HepG2 (cell line): ENCODE data around the gene STARD8. TPM values are rescaled to one million over a fixed set of nuclear protein-coding genes. Genes with fewer than 3 reads are reported as not detected.

Source experiments
- ATAC-seq: fragments of 200-7000 bp; cut with Tn5 transposase; 3 replicates; pipeline ENCODE4 v1.9.1; 2020; ENCODE audit warnings: mild to moderate bottlenecking, moderate library complexity
- BruUV-seq: library from RNA; stranded (reverse); fragments of 400-500 nt; replicated peaks from 2 replicates; lab custom pipeline; 2021; lab: Mats Ljungman, UMichigan
- CTCF ChIA-PET: fragments of 300-600 bp; formaldehyde crosslinking; extraction: SDS; loops from one replicate; lab custom pipeline; 2021; ENCODE audit warnings: low total read pairs, inconsistent platforms, low intra/inter-chr PET ratio; lab: Yijun Ruan, JAX
- POLR2A ChIA-PET: fragments of 350-600 bp; sonication (Branson Sonifier 250); formaldehyde crosslinking; loops from one replicate; lab custom pipeline; 2020; ENCODE audit warnings: antibody characterized with exemption, inconsistent platforms; lab: Yijun Ruan, JAX
- DNase-seq: peaks from one replicate; pipeline ENCODE4 v3.0.0-alpha.2; 2015; ENCODE audit warnings: low spot score
- FAIRE-seq: peaks from 3 replicates; lab custom pipeline; 2011; peaks lifted over from hg19 to GRCh38; lab: Jason Lieb, UNC
- H2AFZ ChIP-seq: one replicate; pipeline ENCODE4 v1.6.1; 2011; ENCODE audit warnings: low read length, inconsistent platforms
- H3K27ac ChIP-seq: fragments of 300-600 bp; 3 replicates; pipeline ENCODE4 v1.8.0; 2011; ENCODE audit warnings: mixed run types, mild to moderate bottlenecking, mixed read lengths, low read length, inconsistent platforms; ENCODE audit not compliant: insufficient read depth; ENCODE audit errors: extremely low read length
- H3K27me3 ChIP-seq, 2 experiments: fragments of 200-600 bp in 1 of 2; 2 replicates in 1 of 2; 3 replicates in 1 of 2; pipeline versions ENCODE4 v1.6.0 to v1.8.0; 2011; ENCODE audit warnings: low read length in 2 of 2, mild to moderate bottlenecking in 2 of 2, moderate library complexity in 2 of 2, inconsistent platforms in 1 of 2; ENCODE audit not compliant: insufficient read depth in 2 of 2, control insufficient read depth in 1 of 2
- H3K36me3 ChIP-seq, 2 experiments: fragments of 200-600 bp in 1 of 2; replicated peaks in 1 of 2; 2 replicates in 1 of 2; 3 replicates in 1 of 2; pipeline versions ENCODE4 v1.5.1 to v1.8.0; 2011; ENCODE audit warnings: low read length in 2 of 2, inconsistent platforms in 1 of 2; ENCODE audit not compliant: insufficient read depth in 2 of 2, control insufficient read depth in 1 of 2
- H3K4me1 ChIP-seq: 2 replicates; pipeline ENCODE4 v1.5.1; 2012; ENCODE audit warnings: low read length, inconsistent platforms; ENCODE audit not compliant: insufficient read depth
- H3K4me2 ChIP-seq: 2 replicates; pipeline ENCODE4 v1.6.0; 2011; ENCODE audit warnings: low read depth, low read length, inconsistent platforms
- H3K4me3 ChIP-seq, 3 experiments: fragments of 200-600 bp in 1 of 3; sonication (generic), shearing (Covaris generic) in 1 of 3; replicated peaks in 1 of 3; 2 replicates each; pipeline ENCODE4 v1.5.1; 2011 to 2016; ENCODE audit warnings: low read length in 3 of 3, inconsistent platforms in 2 of 3, low read depth in 2 of 3, mild to moderate bottlenecking in 2 of 3, control low read depth in 1 of 3, mixed read lengths in 1 of 3; ENCODE audit not compliant: insufficient read depth in 1 of 3
- H3K79me2 ChIP-seq: one replicate; pipeline ENCODE4 v1.6.1; 2011; ENCODE audit warnings: low read length, inconsistent platforms; ENCODE audit not compliant: insufficient read depth
- H3K9ac ChIP-seq: 2 replicates; pipeline ENCODE4 v1.6.0; 2011; ENCODE audit warnings: mild to moderate bottlenecking, low read depth, low read length, inconsistent platforms; ENCODE audit not compliant: insufficient read depth
- H3K9me3 ChIP-seq: 2 replicates; pipeline ENCODE4 v1.5.1; 2012; ENCODE audit warnings: mild to moderate bottlenecking, low read length
- H4K20me1 ChIP-seq: 2 replicates; pipeline ENCODE4 v1.6.0; 2011; ENCODE audit warnings: inconsistent platforms, mild to moderate bottlenecking, low read length, moderate library complexity; ENCODE audit not compliant: insufficient read depth
- ARID5B ChIP-seq: IDR thresholded peaks from 2 replicates; pipeline ENCODE4 v1.4.0; 2020; ENCODE audit warnings: mild to moderate bottlenecking, missing genetic modification reagents
- ATRX ChIP-seq: sonication (generic); formaldehyde crosslinking; IDR thresholded peaks from 2 replicates; pipeline ENCODE4 v1.4.0; 2020; ENCODE audit warnings: missing genetic modification reagents, borderline replicate concordance
- ISL2 ChIP-seq: sonication (generic); formaldehyde crosslinking; IDR thresholded peaks from 2 replicates; pipeline ENCODE4 v1.5.0; 2020; ENCODE audit warnings: missing genetic modification reagents
- JUN ChIP-seq: sonication (generic); formaldehyde crosslinking; IDR thresholded peaks from 2 replicates; pipeline ENCODE4 v1.4.0; 2020; ENCODE audit warnings: mild to moderate bottlenecking, missing genetic modification reagents
- RERE ChIP-seq: IDR thresholded peaks from 2 replicates; pipeline ENCODE4 v1.6.1; 2016; ENCODE audit warnings: low read depth, missing genetic modification reagents, missing compliant biosample characterization
- TSC22D2 ChIP-seq: sonication (generic); formaldehyde crosslinking; IDR thresholded peaks from 2 replicates; pipeline ENCODE4 v1.5.1; 2020; ENCODE audit warnings: missing genetic modification reagents, mild to moderate bottlenecking, borderline replicate concordance
- YEATS4 ChIP-seq: sonication (generic); formaldehyde crosslinking; IDR thresholded peaks from 2 replicates; pipeline ENCODE4 v1.4.0; 2020; ENCODE audit warnings: missing genetic modification reagents, borderline replicate concordance
- ZNF136 ChIP-seq: sonication (generic); formaldehyde crosslinking; IDR thresholded peaks from 2 replicates; pipeline ENCODE4 v1.8.1; 2022; ENCODE audit warnings: low read depth, mild to moderate bottlenecking, moderate library complexity, missing genetic modification reagents
- ZNF30 ChIP-seq: sonication (generic); formaldehyde crosslinking; IDR thresholded peaks from 2 replicates; pipeline ENCODE4 v1.5.0; 2020; ENCODE audit warnings: mild to moderate bottlenecking, missing genetic modification reagents
- ZNF33A ChIP-seq: sonication (generic); formaldehyde crosslinking; IDR thresholded peaks from 2 replicates; pipeline ENCODE4 v1.5.1; 2020; ENCODE audit warnings: missing genetic modification reagents, mild to moderate bottlenecking, moderate library complexity, borderline replicate concordance
- WGBS: methylation state at CpG from one replicate; pipeline ENCODE4 v1.1.6; 2017; ENCODE audit warnings: low lambda C conversion rate; 5-methylcytosine and 5-hydroxymethylcytosine counted together
- in situ Hi-C: cut with HindIII; loops from 2 replicates; pipeline ENCODE4 v1.10.0; 2017; ENCODE audit warnings: low pct_unique_long_range_greater_than_20kb; ENCODE audit not compliant: extremely low pct_ligation_motif_present
- intact Hi-C: fragments of 100-400 bp; cut with micrococcal nuclease; formaldehyde crosslinking; loops from one replicate; pipeline ENCODE4 v1.10.0; 2022; ENCODE audit not compliant: unreplicated experiment
- polyA plus RNA-seq, 8 experiments: library from polyadenylated mRNA; depleted of rRNA in 3 of 8; stranded (reverse) in 7 of 8; unstranded in 1 of 8; fragments of >200 nt; fragmentation: Illumina TruSeq in 4 of 8; extraction: Trizol in 4 of 8; gene quantifications; 2 replicates each; pipeline versions ENCODE4 v1.2.1 to v1.2.3, GENCODE V29; 2011 to 2016; ENCODE audit warnings: low read depth in 4 of 8, missing spikeins in 1 of 8, mixed read lengths in 1 of 8; ENCODE audit not compliant: insufficient read depth in 1 of 8
- total RNA-seq, 5 experiments: library from RNA; depleted of rRNA; stranded (reverse); fragments of >200 nt; fragmentation: Illumina TruSeq; extraction: Trizol; gene quantifications; 2 replicates each; pipeline ENCODE4 v1.2.3, GENCODE V29; 2016; ENCODE audit warnings: low read depth in 1 of 5

The STARD8 gene
- total and polyA plus RNA-seq, 2 of the 13 experiments (the other 11 are each of a cell fraction or from before 2014, with no cell fraction given): 0.02 to 0.09 TPM

- in situ Hi-C loops (no loop called here), intact Hi-C loops (no loop called here)
- no peak overlapping the region for H3K27ac ChIP-seq
- TF ChIP-seq JUN (CRISPR knock-in tag) (no peak), ZNF30 (CRISPR knock-in tag) (no peak), TSC22D2 (CRISPR knock-in tag) (no peak), YEATS4 (no peak), ATRX (CRISPR knock-in tag) (no peak), ZNF33A (CRISPR knock-in tag) (no peak), ZNF136 (CRISPR knock-in tag) (no peak)
- no peak overlapping the region for H3K9ac ChIP-seq
- H3K4me3 ChIP-seq: no peak overlapping the region
- WGBS: 31% methylated on average over 2 of the region's 3 CpGs
- DNase-seq (no peak), ATAC-seq (no peak), FAIRE-seq (no peak)
- H4K20me1 ChIP-seq: no peaks in the 10 kb centered on the region
- no peaks in the 10 kb centered on the region for H3K9me3 ChIP-seq
- POLR2A ChIA-PET: no interaction called here
- H3K27me3 ChIP-seq: no peaks in the 10 kb centered on the region
- no peaks in the 10 kb centered on the region for H3K36me3 ChIP-seq
- H3K4me2 ChIP-seq: no peak overlapping the region
- no TSS peak for BruUV-seq
- CTCF ChIA-PET: no interaction called here
- H3K4me1 ChIP-seq: no peaks in the 10 kb centered on the region
- H3K79me2 ChIP-seq: no peaks in the 10 kb centered on the region
- no peak overlapping the region for H2AFZ ChIP-seq
Observed at GRCh38 chrX:68682790-68683189, 35.3 kb downstream of the STARD8 start.

- WGBS: no CpG with 5 or more reads among the region's 2 CpGs
- H2AFZ ChIP-seq: no peak overlapping the region
- no TSS peak for BruUV-seq
- H3K27ac ChIP-seq: no peak overlapping the region
- H3K4me1 ChIP-seq: no peaks in the 10 kb centered on the region
- no peaks in the 10 kb centered on the region for H3K27me3 ChIP-seq
- no peaks in the 10 kb centered on the region for H4K20me1 ChIP-seq
- ATAC-seq (no peak), FAIRE-seq (no peak), DNase-seq (no peak)
- in situ Hi-C loops (no loop called here), intact Hi-C loops (no loop called here)
- H3K79me2 ChIP-seq: no peaks in the 10 kb centered on the region
- POLR2A ChIA-PET: no interaction called here
- no peak overlapping the region for H3K4me3 ChIP-seq
- H3K9me3 ChIP-seq: no peaks in the 10 kb centered on the region
- no peaks in the 10 kb centered on the region for H3K36me3 ChIP-seq
- no peak overlapping the region for H3K4me2 ChIP-seq
- no peak overlapping the region for H3K9ac ChIP-seq
- CTCF ChIA-PET: no interaction called here
- TF ChIP-seq ISL2 (CRISPR knock-in tag): no peak
- no peak for TF ChIP-seq ARID5B (CRISPR knock-in tag)
- no peak for TF ChIP-seq RERE
Observed at GRCh38 chrX:68683580-68683979, 36.1 kb downstream of the STARD8 start.
